Adrenal gland (tissue), 12 donors: ENCODE data around the gene NPSR1. TPM values are rescaled to one million over a fixed set of nuclear protein-coding genes. Genes with fewer than 3 reads are reported as not detected.

Experiments
- DNase-seq, 7 donors: peaks; one replicate each; pipeline ENCODE4 v3.0.0-alpha.2; 2019 to 2020
- H3K27ac ChIP-seq, 5 donors: fragments of 200-600 bp; sonication (generic) in 4 of 5; 1 replicate in 3 of 5; 2 replicates in 2 of 5; pipeline versions ENCODE4 v1.5.1 to v1.8.0; 2016 to 2020; ENCODE audit warnings: mild to moderate bottlenecking in 1 of 5
- H3K27me3 ChIP-seq: fragments of 200-600 bp; 2 replicates; pipeline ENCODE4 v1.8.0; 2021
- H3K36me3 ChIP-seq, 2 donors: fragments of 200-600 bp; replicated peaks in 1 of 2; 1 replicate in 1 of 2; 2 replicates in 1 of 2; pipeline versions ENCODE4 v1.5.1 to v1.8.0; 2018 to 2022
- H3K4me1 ChIP-seq, 2 donors: fragments of 200-600 bp; replicated peaks in 1 of 2; 1 replicate in 1 of 2; 2 replicates in 1 of 2; pipeline versions ENCODE4 v1.5.1 to v1.8.0; 2018 to 2021
- H3K4me3 ChIP-seq, 4 donors: fragments of 200-600 bp; sonication (generic) in 3 of 4; one replicate each; pipeline ENCODE4 v1.5.1; 2016 to 2018
- H3K9me3 ChIP-seq, 3 donors: fragments of 200-600 bp; sonication (generic) in 1 of 3; replicated peaks in 1 of 3; 1 replicate in 2 of 3; 2 replicates in 1 of 3; pipeline versions ENCODE4 v1.5.1 to v1.8.0; 2016 to 2021
- CTCF ChIP-seq, 6 experiments: fragments of 450-650 bp in 4 of 6; fragments of 200-600 bp in 2 of 6; sonication (generic) in 1 of 6; IDR thresholded peaks; 1 replicate in 5 of 6; 2 replicates in 1 of 6; pipeline versions ENCODE4 v1.5.1 to v1.8.0; 2016 to 2021; ENCODE audit warnings: antibody characterized with exemption in 6 of 6, mild to moderate bottlenecking in 2 of 6, moderate library complexity in 1 of 6
- POLR2A ChIP-seq, 2 donors: fragments of 450-650 bp; IDR thresholded peaks; one replicate each; pipeline ENCODE4 v1.6.1; 2017; ENCODE audit warnings: antibody characterized with exemption in 2 of 2, mild to moderate bottlenecking in 2 of 2, moderate library complexity in 1 of 2
- WGBS, 4 donors: extraction: QIAGEN DNeasy Blood & Tissue Kit in 2 of 4; methylation state at CpG; one replicate each; pipeline versions ENCODE4 v1.1.5 to v1.1.7; 2013 to 2017; 5-methylcytosine and 5-hydroxymethylcytosine counted together
- intact Hi-C, 2 donors: fragments of 100-400 bp; cut with DNase I; formaldehyde crosslinking; loops; one replicate each; pipeline versions ENCODE4 v1.14.1 to v1.15.0; 2022 to 2023
- polyA plus RNA-seq, 3 donors: library from polyadenylated mRNA; stranded (reverse); fragments of 200-250 nt in 2 of 3; fragments of 350-450 nt in 1 of 3; fragmentation: Illumina TruSeq in 1 of 3; extraction: RNeasy Lipid Tissue Mini Kit (QIAGEN cat#74804) in 1 of 3; gene quantifications; one replicate each; pipeline ENCODE4 v1.2.3, GENCODE V29; 2013 to 2014
- total RNA-seq, 9 donors: library from RNA; depleted of rRNA in 4 of 9; stranded (reverse); fragments of >200 nt in 4 of 9; fragments of 120-200 nt in 1 of 9; fragmentation: NEBNext Ultra II Directional in 1 of 9; extraction: Animal tissue kit (Norgen Biotek cat#: 25700) in 1 of 9; gene quantifications; one replicate each; pipeline versions ENCODE4 v1.1.0 to v1.2.4, GENCODE V29; 2013 to 2023
- donor health status: healthy with polysubstance abuse.
- donor health status: Bipolar disorder and iron deficiency.
- donor health status: DM: yes; HTN: yes; CAD: no.
- donor health status: DM: no; HTN: no; CAD: no.
- donor health status: DM: no; HTN: no; CAD: no.
- donor health status: DM: yes; HTN: yes; CAD: no.

Gene NPSR1
- total and polyA plus RNA-seq, 12 donors = not detected

- Histone ChIP-seq H3K4me3 (no peak overlapping the region), H3K4me1 (no peaks in the 10 kb centered on the region), H3K27ac (no peak overlapping the region), H3K9me3 (no peaks in the 10 kb centered on the region), H3K27me3 (no peaks in the 10 kb centered on the region), H3K36me3 (no peaks in the 10 kb centered on the region)
- intact Hi-C loops = no loop called here
- WGBS, 4 donors = 78 to 94% (median 87%) methylated on average over 2 of the region's 2 CpGs
- DNase-seq = no peak
- TF ChIP-seq CTCF (IDR thresholded peaks at IDR 0.05) = no peak
- no peak for TF ChIP-seq POLR2A (IDR thresholded peaks at IDR 0.05)
Measured at GRCh38 chr7:34687529-34687928, 29.5 kb downstream of the NPSR1 start.

- no peaks in the 10 kb centered on the region for H3K4me1 ChIP-seq
- H3K9me3 ChIP-seq = peaks cover 0 to 10% (median 7%) of the 10 kb centered on the region in 3 donors
- 96 to 100% (median 99%) methylated on average over 1 of the region's 1 CpG for WGBS, 4 donors
- no peak for DNase-seq
- TF ChIP-seq POLR2A (IDR thresholded peaks at IDR 0.05) (no peak), CTCF (IDR thresholded peaks at IDR 0.05) (no peak)
- no peak overlapping the region for H3K4me3 ChIP-seq
- no peak overlapping the region for H3K27ac ChIP-seq
- intact Hi-C loops = no loop called here
- no peaks in the 10 kb centered on the region for H3K36me3 ChIP-seq
- no peaks in the 10 kb centered on the region for H3K27me3 ChIP-seq
Measured at GRCh38 chr7:34696415-34696814, 38.4 kb downstream of the NPSR1 start.

- WGBS, 4 donors = 47 to 74% (median 58%) methylated on average over 2 of the region's 2 CpGs
- Histone ChIP-seq H3K27ac (no peak overlapping the region), H3K27me3 (no peaks in the 10 kb centered on the region), H3K4me1 (no peaks in the 10 kb centered on the region), H3K4me3 (no peak overlapping the region), H3K36me3 (no peaks in the 10 kb centered on the region), H3K9me3 (no peaks in the 10 kb centered on the region)
- TF ChIP-seq CTCF (IDR thresholded peaks at IDR 0.05) (no peak), POLR2A (IDR thresholded peaks at IDR 0.05) (no peak)
- intact Hi-C loops = no loop called here
- DNase-seq = no peak
Measured at GRCh38 chr7:34709771-34710170, 51.8 kb downstream of the NPSR1 start.

GRCh38 chr7:34718867-34719266 lies 60.8 kb downstream of the NPSR1 start:
- WGBS, 4 donors = 31 to 43% (median 42%) methylated on average over 1 of the region's 1 CpG
- no peak for DNase-seq
- Histone ChIP-seq H3K27me3 (no peaks in the 10 kb centered on the region), H3K4me1 (peaks cover 0 to 5% of the 10 kb centered on the region in 2 donors), H3K36me3 (no peaks in the 10 kb centered on the region), H3K27ac (no peak overlapping the region), H3K4me3 (no peak overlapping the region), H3K9me3 (no peaks in the 10 kb centered on the region)
- intact Hi-C loops = no loop called here
- TF ChIP-seq CTCF (IDR thresholded peaks at IDR 0.05) = no peak
- TF ChIP-seq POLR2A (IDR thresholded peaks at IDR 0.05) = no peak
